Sigmoid colon (tissue), 4 donors: ENCODE measurements around the gene FOXD1.

Source experiments
- CTCF ChIP-seq, 4 experiments: fragments of 450-650 bp in 3 of 4; fragments of 200-600 bp in 1 of 4; IDR thresholded peaks; one replicate each; pipeline ENCODE4 v1.5.1; 2016 to 2019; ENCODE audit warnings: antibody characterized with exemption in 4 of 4, mild to moderate bottlenecking in 3 of 4, moderate library complexity in 2 of 4
- POLR2A ChIP-seq, 2 donors: fragments of 450-650 bp; IDR thresholded peaks; one replicate each; pipeline ENCODE4 v1.6.1; 2016; ENCODE audit warnings: antibody characterized with exemption in 2 of 2, mild to moderate bottlenecking in 2 of 2, moderate library complexity in 2 of 2
- POLR2AphosphoS5 ChIP-seq, 4 donors: sonication (generic); formaldehyde crosslinking; IDR thresholded peaks; one replicate each; pipeline ENCODE4 v1.6.1; 2017; ENCODE audit warnings: antibody characterized with exemption in 4 of 4

GRCh38 chr5:73426034-73426433 is 22.5 kb downstream of the FOXD1 start:
- no peak for TF ChIP-seq POLR2A (IDR thresholded peaks at IDR 0.05)
- no peak for TF ChIP-seq POLR2AphosphoS5 (IDR thresholded peaks at IDR 0.05)
- no peak for TF ChIP-seq CTCF (IDR thresholded peaks at IDR 0.05)
